ENCODE data around the gene TMEM87B. TPM values are rescaled to one million over a fixed set of nuclear protein-coding genes. Genes with fewer than 3 reads are reported as not detected.

The TMEM87B gene
- total RNA-seq, 1 donor from 2014 or later: 5.7 TPM

- H3K27ac ChIP-seq (replicated peaks): no peak overlapping the region
- intact Hi-C loops (cut with micrococcal nuclease): no loop called here
- no peaks in the 10 kb centered on the region for H3K36me3 ChIP-seq
- H3K27me3 ChIP-seq (ENCODE audit: low read depth): no peaks in the 10 kb centered on the region
- H3K9me3 ChIP-seq (replicated peaks): no peaks in the 10 kb centered on the region
- TF ChIP-seq CTCF (IDR thresholded peaks at IDR 0.05; ENCODE audit: borderline replicate concordance): no peak
- H3K4me1 ChIP-seq: no peaks in the 10 kb centered on the region
- no peak for DNase-seq
- H3K4me3 ChIP-seq: no peak overlapping the region
Measured at GRCh38 chr2:112162956-112163355, 107.9 kb downstream of the TMEM87B start.

- no peak for TF ChIP-seq CTCF (IDR thresholded peaks at IDR 0.05; ENCODE audit: borderline replicate concordance)
- H3K9me3 ChIP-seq (replicated peaks): no peaks in the 10 kb centered on the region
- H3K4me3 ChIP-seq: no peak overlapping the region
- H3K36me3 ChIP-seq: no peaks in the 10 kb centered on the region
- H3K27me3 ChIP-seq (ENCODE audit: low read depth): no peaks in the 10 kb centered on the region
- intact Hi-C loops (cut with micrococcal nuclease): no loop called here
- H3K27ac ChIP-seq (replicated peaks): no peak overlapping the region
- no peaks in the 10 kb centered on the region for H3K4me1 ChIP-seq
- DNase-seq: no peak
Measured at GRCh38 chr2:112163541-112163981, 108.5 kb downstream of the TMEM87B start.

DNA sequence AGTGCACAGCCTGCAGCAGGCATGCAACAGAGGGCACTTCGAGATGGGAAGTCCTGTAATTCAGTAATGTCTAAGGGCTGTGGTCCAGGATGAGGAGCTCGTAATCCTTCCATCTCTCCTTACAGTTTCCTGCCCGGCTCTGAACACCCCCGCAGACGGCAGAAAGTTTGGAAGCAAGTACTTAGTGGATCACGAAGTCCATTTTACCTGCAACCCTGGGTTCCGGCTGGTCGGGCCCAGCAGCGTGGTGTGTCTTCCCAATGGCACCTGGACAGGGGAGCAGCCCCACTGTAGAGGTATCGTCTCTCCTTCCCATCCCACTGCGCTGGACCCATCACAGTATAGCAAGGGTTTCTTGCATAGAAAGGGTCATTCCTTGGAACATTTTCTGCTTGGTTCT, 109.8 kb downstream of the TMEM87B start:
- DNase-seq: no peak
- no peak for TF ChIP-seq CTCF (IDR thresholded peaks at IDR 0.05; ENCODE audit: borderline replicate concordance)
- intact Hi-C loops (cut with micrococcal nuclease): no loop called here
- Histone ChIP-seq H3K27me3 (ENCODE audit: low read depth) (no peaks in the 10 kb centered on the region), H3K4me3 (no peak overlapping the region), H3K27ac (replicated peaks) (no peak overlapping the region), H3K9me3 (replicated peaks) (no peaks in the 10 kb centered on the region), H3K36me3 (no peaks in the 10 kb centered on the region), H3K4me1 (no peaks in the 10 kb centered on the region)

DNA sequence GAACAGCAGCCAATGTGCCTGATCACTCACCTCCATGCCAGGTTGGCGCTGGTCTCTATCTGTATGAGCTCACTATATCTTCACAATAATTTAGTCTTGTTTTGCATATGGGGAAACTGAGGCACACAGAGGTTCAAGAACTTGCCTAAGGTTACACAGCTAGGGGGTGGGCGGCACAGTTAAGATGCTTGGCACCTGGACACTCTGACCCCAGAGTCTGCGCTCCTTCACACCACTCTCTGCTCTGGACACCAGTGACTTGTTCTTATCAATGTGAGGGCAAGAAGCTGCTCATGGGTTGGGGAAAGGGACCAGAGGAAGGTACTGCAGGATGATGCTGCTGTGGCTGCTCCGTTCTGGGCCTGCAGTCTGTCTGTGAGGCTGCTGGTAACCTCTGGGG, 110.2 kb downstream of the TMEM87B start:
- H3K27ac ChIP-seq (replicated peaks): no peak overlapping the region
- TF ChIP-seq CTCF (IDR thresholded peaks at IDR 0.05; ENCODE audit: borderline replicate concordance): no peak
- no peaks in the 10 kb centered on the region for H3K4me1 ChIP-seq
- intact Hi-C loops (cut with micrococcal nuclease): no loop called here
- no peaks in the 10 kb centered on the region for H3K9me3 ChIP-seq (replicated peaks)
- no peaks in the 10 kb centered on the region for H3K36me3 ChIP-seq
- no peak overlapping the region for H3K4me3 ChIP-seq
- no peaks in the 10 kb centered on the region for H3K27me3 ChIP-seq (ENCODE audit: low read depth)
- no peak for DNase-seq

- Histone ChIP-seq H3K4me3 (no peak overlapping the region), H3K27me3 (ENCODE audit: low read depth) (no peaks in the 10 kb centered on the region), H3K9me3 (replicated peaks) (no peaks in the 10 kb centered on the region), H3K27ac (replicated peaks) (no peak overlapping the region), H3K36me3 (no peaks in the 10 kb centered on the region), H3K4me1 (no peaks in the 10 kb centered on the region)
- no peak for TF ChIP-seq CTCF (IDR thresholded peaks at IDR 0.05; ENCODE audit: borderline replicate concordance)
- intact Hi-C loops (cut with micrococcal nuclease): no loop called here
- DNase-seq: no peak
Measured at GRCh38 chr2:112166806-112167499, 111.9 kb downstream of the TMEM87B start.
